K562 (cell line): ENCODE results near the gene TBC1D17. TPM values are rescaled to one million over a fixed set of nuclear protein-coding genes. Genes with fewer than 3 reads are reported as not detected.

Experiments used
- ILF3 ChIP-seq: fragments of 450-650 bp; IDR thresholded peaks from 2 replicates; pipeline ENCODE4 v1.6.1; 2018; ENCODE audit warnings: antibody characterized with exemption, mild to moderate bottlenecking, moderate library complexity, borderline replicate concordance
- LEF1 ChIP-seq: fragments of 450-650 bp; IDR thresholded peaks from 2 replicates; pipeline ENCODE4 v1.6.1; 2016; ENCODE audit warnings: mild to moderate bottlenecking
- POLR2G ChIP-seq: fragments of 200-400 bp; formaldehyde crosslinking; IDR thresholded peaks from 2 replicates; pipeline ENCODE4 v1.6.1; 2017; ENCODE audit warnings: low read depth, mild to moderate bottlenecking, antibody characterized with exemption, low read length, moderate library complexity
- RBBP5 ChIP-seq: fragments of 200-600 bp; sonication (generic); IDR thresholded peaks from 2 replicates; pipeline ENCODE4 v1.6.1; 2012; ENCODE audit warnings: borderline replicate concordance, mild to moderate bottlenecking, low read length, control low read depth, inconsistent platforms; ENCODE audit not compliant: insufficient read depth, poor library complexity, severe bottlenecking
- ZBTB34 ChIP-seq: fragments of 250-450 bp; sonication (Bioruptor Pico); IDR thresholded peaks from 2 replicates; pipeline ENCODE4 v1.8.0; 2021; ENCODE audit warnings: mild to moderate bottlenecking, moderate library complexity
- ZNF311 ChIP-seq: fragments of 250-450 bp; sonication (Bioruptor Pico); IDR thresholded peaks from 2 replicates; pipeline ENCODE4 v1.4.0; 2020; ENCODE audit warnings: mild to moderate bottlenecking, moderate library complexity
- ZNF407 ChIP-seq: fragments of 450-650 bp; IDR thresholded peaks from 2 replicates; pipeline ENCODE4 v1.6.1; 2016; ENCODE audit warnings: low read depth
- polyA plus RNA-seq, 8 experiments: library from polyadenylated mRNA; depleted of rRNA in 4 of 8; stranded (reverse) in 5 of 8; unstranded in 3 of 8; fragments of >200 nt; fragmentation: Nextera tagmentation in 2 of 8; fragmentation: Illumina TruSeq in 1 of 8; extraction: Ambion mirVana in 2 of 8; extraction: Trizol in 1 of 8; gene quantifications; 2 replicates each; pipeline versions ENCODE4 v1.2.1 to v1.2.3, GENCODE V29; 2011 to 2014; ENCODE audit warnings: inconsistent platforms in 1 of 8, missing spikeins in 1 of 8
- total RNA-seq, 7 experiments: library from RNA; depleted of rRNA in 6 of 7; stranded (reverse); fragments of >200 nt in 6 of 7; fragmentation: Illumina TruSeq in 2 of 7; extraction: Trizol in 2 of 7; gene quantifications; 2 replicates each; pipeline versions ENCODE4 v1.2.1 to v1.2.3, GENCODE V29; 2011 to 2021; ENCODE audit warnings: low replicate concordance in 1 of 7
- TF ChIP-seq, protein P1 (sequence below): fragments of 250-450 bp; sonication (Bioruptor Pico); IDR thresholded peaks from 2 replicates; pipeline ENCODE4 v1.4.0; 2020; ENCODE audit warnings: mild to moderate bottlenecking, moderate library complexity
- TF ChIP-seq, protein P2 (sequence below): fragments of 450-650 bp; IDR thresholded peaks from 2 replicates; pipeline ENCODE4 v1.6.1; 2016; ENCODE audit warnings: antibody characterized with exemption

Gene TBC1D17
- total and polyA plus RNA-seq, 9 of the 15 experiments (the other 6 are each of a cell fraction or from before 2014, with no cell fraction given), result 0.42 to 16.0 (median 3.8) TPM

- TF ChIP-seq, protein P1, sequence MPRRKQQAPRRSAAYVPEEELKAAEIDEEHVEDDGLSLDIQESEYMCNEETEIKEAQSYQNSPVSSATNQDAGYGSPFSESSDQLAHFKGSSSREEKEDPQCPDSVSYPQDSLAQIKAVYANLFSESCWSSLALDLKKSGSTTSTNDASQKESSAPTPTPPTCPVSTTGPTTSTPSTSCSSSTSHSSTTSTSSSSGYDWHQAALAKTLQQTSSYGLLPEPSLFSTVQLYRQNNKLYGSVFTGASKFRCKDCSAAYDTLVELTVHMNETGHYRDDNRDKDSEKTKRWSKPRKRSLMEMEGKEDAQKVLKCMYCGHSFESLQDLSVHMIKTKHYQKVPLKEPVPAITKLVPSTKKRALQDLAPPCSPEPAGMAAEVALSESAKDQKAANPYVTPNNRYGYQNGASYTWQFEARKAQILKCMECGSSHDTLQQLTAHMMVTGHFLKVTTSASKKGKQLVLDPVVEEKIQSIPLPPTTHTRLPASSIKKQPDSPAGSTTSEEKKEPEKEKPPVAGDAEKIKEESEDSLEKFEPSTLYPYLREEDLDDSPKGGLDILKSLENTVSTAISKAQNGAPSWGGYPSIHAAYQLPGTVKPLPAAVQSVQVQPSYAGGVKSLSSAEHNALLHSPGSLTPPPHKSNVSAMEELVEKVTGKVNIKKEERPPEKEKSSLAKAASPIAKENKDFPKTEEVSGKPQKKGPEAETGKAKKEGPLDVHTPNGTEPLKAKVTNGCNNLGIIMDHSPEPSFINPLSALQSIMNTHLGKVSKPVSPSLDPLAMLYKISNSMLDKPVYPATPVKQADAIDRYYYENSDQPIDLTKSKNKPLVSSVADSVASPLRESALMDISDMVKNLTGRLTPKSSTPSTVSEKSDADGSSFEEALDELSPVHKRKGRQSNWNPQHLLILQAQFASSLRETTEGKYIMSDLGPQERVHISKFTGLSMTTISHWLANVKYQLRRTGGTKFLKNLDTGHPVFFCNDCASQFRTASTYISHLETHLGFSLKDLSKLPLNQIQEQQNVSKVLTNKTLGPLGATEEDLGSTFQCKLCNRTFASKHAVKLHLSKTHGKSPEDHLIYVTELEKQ (CRISPR knock-in tag), result no peak
- TF ChIP-seq ZNF311 (CRISPR knock-in tag) (no peak), ILF3 (no peak), POLR2G (peak; percentile 74), LEF1 (no peak), ZNF407 (no peak), RBBP5 (peak; percentile 67), ZBTB34 (CRISPR knock-in tag) (no peak)
- TF ChIP-seq, protein P2, sequence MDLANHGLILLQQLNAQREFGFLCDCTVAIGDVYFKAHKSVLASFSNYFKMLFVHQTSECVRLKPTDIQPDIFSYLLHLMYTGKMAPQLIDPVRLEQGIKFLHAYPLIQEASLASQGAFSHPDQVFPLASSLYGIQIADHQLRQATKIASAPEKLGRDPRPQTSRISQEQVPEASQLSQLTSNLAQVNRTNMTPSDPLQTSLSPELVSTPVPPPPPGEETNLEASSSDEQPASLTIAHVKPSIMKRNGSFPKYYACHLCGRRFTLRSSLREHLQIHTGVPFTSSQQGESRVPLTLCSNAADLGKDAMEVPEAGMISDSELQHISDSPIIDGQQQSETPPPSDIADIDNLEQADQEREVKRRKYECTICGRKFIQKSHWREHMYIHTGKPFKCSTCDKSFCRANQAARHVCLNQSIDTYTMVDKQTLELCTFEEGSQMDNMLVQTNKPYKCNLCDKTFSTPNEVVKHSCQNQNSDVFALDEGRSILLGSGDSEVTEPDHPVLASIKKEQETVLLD, result no peak; the same call in none of the 2 replicates
Measured at GRCh38 chr19:49869484-49870308, 7.8 kb upstream of the TBC1D17 start (continued).
